WERI-Rb-1 (cell line): Measurements from ENCODE around the gene RNF40.
A peak's percentile ranks its signal among the peaks of the same experiment; 100 is the strongest.

ENCODE experiments used
- DNase-seq: peaks from one replicate; pipeline ENCODE4 v3.0.0-alpha.2; 2020
- H3K27ac ChIP-seq: fragments of 250-450 bp; sonication (Bioruptor Pico); 2 replicates; pipeline ENCODE4 v1.5.1; 2020; ENCODE audit warnings: mild to moderate bottlenecking, moderate library complexity
- H3K27me3 ChIP-seq: fragments of 250-450 bp; sonication (Bioruptor Pico); 2 replicates; pipeline ENCODE4 v1.5.1; 2021; ENCODE audit warnings: mild to moderate bottlenecking, low read depth, moderate library complexity; ENCODE audit not compliant: insufficient read depth, severe bottlenecking
- H3K36me3 ChIP-seq: fragments of 250-450 bp; sonication (Bioruptor Pico); 2 replicates; pipeline ENCODE4 v1.5.1; 2020; ENCODE audit warnings: mild to moderate bottlenecking, moderate library complexity
- H3K4me3 ChIP-seq: 2 replicates; pipeline ENCODE4 v1.5.1; 2011; ENCODE audit warnings: low read depth, mild to moderate bottlenecking, control low read depth, low read length
- H3K9me3 ChIP-seq: fragments of 250-450 bp; sonication (Bioruptor Pico); 2 replicates; pipeline ENCODE4 v1.5.1; 2021; ENCODE audit warnings: mild to moderate bottlenecking, moderate library complexity; ENCODE audit not compliant: severe bottlenecking
- TF ChIP-seq, protein P1 (sequence below): IDR thresholded peaks from 2 replicates; pipeline ENCODE4 v1.5.1; 2011; ENCODE audit warnings: low read depth, mild to moderate bottlenecking, control low read depth, inconsistent platforms, low read length

RNF40 gene

DNA sequence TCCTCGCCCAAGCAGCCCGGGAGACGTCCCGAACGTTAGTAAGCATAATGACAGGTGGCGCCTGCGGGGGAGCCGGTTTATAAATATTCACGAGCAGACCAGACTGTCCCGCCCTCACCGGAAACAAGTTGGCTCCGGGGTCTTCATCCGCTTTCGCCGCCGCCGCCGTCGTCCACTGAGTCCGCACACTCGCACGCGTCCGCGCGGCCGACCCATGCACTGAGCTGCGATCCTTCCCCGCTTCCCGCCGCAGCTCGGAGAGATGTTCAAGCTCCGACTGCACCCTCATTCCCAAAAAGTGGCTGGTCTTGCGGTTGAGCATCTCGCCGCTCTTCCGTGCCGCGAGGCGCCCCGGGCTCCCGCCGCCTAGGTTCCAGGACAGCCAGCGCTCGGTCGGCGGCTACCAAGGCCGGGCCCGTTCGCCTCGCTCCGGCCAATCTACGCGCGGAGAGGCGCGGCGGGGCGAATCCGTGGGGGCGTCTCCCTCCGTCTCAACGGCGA is 645 bp upstream of the RNF40 start:
- TF ChIP-seq, protein P1, sequence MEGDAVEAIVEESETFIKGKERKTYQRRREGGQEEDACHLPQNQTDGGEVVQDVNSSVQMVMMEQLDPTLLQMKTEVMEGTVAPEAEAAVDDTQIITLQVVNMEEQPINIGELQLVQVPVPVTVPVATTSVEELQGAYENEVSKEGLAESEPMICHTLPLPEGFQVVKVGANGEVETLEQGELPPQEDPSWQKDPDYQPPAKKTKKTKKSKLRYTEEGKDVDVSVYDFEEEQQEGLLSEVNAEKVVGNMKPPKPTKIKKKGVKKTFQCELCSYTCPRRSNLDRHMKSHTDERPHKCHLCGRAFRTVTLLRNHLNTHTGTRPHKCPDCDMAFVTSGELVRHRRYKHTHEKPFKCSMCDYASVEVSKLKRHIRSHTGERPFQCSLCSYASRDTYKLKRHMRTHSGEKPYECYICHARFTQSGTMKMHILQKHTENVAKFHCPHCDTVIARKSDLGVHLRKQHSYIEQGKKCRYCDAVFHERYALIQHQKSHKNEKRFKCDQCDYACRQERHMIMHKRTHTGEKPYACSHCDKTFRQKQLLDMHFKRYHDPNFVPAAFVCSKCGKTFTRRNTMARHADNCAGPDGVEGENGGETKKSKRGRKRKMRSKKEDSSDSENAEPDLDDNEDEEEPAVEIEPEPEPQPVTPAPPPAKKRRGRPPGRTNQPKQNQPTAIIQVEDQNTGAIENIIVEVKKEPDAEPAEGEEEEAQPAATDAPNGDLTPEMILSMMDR, result no peak
- H3K4me3 ChIP-seq, result peak overlapping the region; percentile 65
- no peaks in the 10 kb centered on the region for H3K27me3 ChIP-seq
- peak; percentile 75 for DNase-seq
- no peaks in the 10 kb centered on the region for H3K9me3 ChIP-seq
- H3K27ac ChIP-seq, result peak overlapping the region; percentile 85
- peaks cover 67% of the 10 kb centered on the region for H3K36me3 ChIP-seq

DNA sequence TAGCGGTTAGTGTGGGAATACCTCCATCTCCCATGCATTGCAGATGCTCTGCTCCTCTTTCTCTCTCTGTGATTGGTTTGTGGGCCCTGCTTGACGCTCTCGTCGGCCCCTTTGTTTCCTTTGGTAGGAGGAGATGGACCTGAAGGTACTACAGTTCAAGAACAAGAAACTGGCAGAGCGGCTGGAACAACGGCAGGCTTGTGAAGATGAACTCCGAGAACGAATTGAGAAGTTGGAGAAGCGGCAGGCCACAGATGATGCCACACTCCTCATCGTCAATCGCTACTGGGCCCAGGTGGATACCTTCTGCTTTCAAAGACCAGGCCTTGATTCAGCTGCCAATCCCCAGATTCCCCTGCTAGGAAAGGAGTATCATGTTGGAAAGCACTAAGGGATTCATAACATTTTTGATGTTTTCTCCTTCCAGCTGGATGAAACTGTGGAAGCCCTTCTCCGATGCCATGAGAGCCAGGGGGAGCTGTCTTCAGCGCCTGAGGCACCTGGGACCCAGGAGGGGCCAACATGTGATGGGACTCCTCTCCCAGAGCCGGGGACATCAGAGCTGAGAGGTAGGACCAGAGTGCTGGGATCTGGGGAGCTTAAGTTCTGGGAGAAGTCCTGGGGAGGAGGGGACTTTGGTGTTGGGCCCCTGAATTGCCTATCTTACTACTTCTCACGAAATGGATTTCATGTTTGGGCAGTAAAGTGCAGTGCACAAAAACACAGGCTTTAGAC is 1.0 kb downstream of the RNF40 start:
- Histone ChIP-seq H3K27me3 (no peaks in the 10 kb centered on the region), H3K36me3 (peaks cover 72% of the 10 kb centered on the region), H3K27ac (no peak overlapping the region; the same call in 1 of the 2 replicates), H3K9me3 (no peaks in the 10 kb centered on the region), H3K4me3 (peak overlapping the region; percentile 65)
- TF ChIP-seq, protein P1, result no peak
- DNase-seq, result no peak

DNA sequence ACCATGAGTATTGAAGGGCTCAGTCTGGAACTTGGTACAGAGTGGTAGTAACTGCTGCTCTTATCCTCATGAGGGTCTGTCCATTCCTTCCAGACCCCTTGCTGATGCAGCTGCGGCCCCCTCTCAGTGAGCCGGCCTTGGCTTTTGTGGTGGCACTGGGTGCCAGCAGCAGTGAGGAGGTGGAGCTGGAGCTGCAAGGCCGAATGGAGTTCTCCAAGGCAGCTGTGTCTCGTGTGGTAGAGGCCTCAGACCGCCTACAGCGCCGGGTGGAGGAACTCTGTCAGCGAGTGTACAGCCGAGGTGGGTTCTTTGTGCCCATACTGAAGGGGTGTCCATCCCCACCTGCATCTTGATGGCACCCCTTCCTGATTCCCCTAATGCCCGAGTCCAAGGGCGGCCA is 2.0 kb downstream of the RNF40 start:
- Histone ChIP-seq H3K36me3 (peaks cover 72% of the 10 kb centered on the region), H3K9me3 (no peaks in the 10 kb centered on the region), H3K27me3 (no peaks in the 10 kb centered on the region), H3K4me3 (no peak overlapping the region), H3K27ac (no peak overlapping the region)
- TF ChIP-seq, protein P1, result no peak
- no peak for DNase-seq

DNA sequence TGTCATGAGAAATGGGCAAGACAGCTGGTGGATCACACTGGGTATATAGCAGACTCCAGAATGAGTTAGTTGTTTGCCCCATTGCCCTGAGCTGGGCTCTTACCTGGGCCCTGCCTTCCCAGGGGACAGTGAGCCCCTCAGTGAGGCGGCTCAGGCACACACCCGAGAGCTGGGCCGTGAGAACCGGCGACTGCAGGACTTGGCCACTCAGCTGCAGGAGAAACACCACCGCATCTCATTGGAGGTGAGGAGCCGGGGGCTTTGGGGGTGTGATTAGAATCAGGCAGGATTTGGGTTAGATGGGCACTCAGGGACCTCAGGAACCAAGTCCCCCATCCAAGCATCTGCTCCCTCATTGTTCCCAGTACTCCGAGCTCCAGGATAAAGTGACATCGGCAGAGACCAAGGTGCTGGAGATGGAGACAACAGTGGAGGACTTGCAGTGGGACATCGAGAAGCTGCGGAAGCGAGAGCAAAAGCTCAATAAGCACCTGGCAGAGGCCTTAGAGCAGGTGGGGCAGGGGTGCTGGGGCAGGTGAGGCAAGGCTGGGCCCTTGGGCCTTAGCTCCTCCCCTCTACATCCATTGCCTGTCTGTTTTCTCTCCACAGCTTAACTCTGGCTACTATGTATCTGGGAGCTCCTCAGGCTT is 2.8 kb downstream of the RNF40 start:
- Histone ChIP-seq H3K9me3 (no peaks in the 10 kb centered on the region), H3K27ac (no peak overlapping the region), H3K36me3 (peaks cover 75% of the 10 kb centered on the region), H3K27me3 (no peaks in the 10 kb centered on the region), H3K4me3 (no peak overlapping the region)
- TF ChIP-seq, protein P1, result no peak
- DNase-seq, result no peak

DNA sequence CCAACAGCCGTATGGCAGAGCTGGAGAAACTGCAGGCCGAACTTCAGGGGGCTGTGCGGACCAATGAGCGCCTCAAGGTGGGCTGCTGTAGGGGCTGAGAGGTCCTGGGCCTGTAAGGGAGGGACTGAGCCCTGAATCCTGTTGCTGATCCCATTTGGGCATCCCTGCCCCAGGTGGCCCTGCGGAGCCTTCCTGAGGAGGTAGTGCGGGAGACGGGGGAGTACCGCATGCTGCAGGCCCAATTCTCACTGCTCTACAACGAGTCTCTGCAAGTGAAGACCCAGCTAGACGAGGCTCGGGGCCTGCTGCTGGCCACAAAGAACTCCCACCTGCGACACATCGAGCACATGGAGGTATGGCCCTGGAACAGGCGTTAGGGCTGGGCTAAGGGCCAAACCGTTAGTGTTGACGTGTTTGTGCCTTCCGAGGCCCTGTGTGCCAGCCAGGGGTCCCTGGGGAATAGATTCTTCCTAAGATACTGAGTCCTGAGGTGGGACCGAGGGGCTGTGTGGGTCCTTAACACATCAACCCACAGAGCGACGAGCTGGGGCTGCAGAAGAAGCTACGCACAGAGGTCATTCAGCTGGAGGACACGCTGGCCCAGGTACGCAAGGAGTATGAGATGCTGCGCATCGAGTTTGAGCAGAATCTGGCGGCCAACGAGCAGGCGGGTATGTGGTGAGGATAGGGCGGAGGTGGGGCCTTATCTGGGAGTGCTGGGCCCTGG is 4.2 kb downstream of the RNF40 start:
- H3K9me3 ChIP-seq, result no peaks in the 10 kb centered on the region
- H3K27ac ChIP-seq, result no peak overlapping the region
- H3K27me3 ChIP-seq, result no peaks in the 10 kb centered on the region
- TF ChIP-seq, protein P1, result no peak
- H3K4me3 ChIP-seq, result no peak overlapping the region
- H3K36me3 ChIP-seq, result peaks cover 86% of the 10 kb centered on the region
- no peak for DNase-seq
